Neural progenitor cell (in vitro differentiated cells): ENCODE results near the gene RABEPK.

Experiments
- EZH2 ChIP-seq: fragments of 200-600 bp; sonication (generic); IDR thresholded peaks from 2 replicates; pipeline ENCODE4 v1.6.1; 2017; ENCODE audit warnings: antibody characterized with exemption, mild to moderate bottlenecking, moderate library complexity
- EZH2phosphoT487 ChIP-seq: fragments of 200-600 bp; sonication (generic); IDR thresholded peaks from 2 replicates; pipeline ENCODE4 v1.6.1; 2017; ENCODE audit warnings: antibody characterized with exemption
- TF ChIP-seq, protein P1 (sequence below): fragments of 200-600 bp; sonication (generic); IDR thresholded peaks from 2 replicates; pipeline ENCODE4 v1.5.1; 2017; ENCODE audit warnings: antibody characterized with exemption, mild to moderate bottlenecking

DNA sequence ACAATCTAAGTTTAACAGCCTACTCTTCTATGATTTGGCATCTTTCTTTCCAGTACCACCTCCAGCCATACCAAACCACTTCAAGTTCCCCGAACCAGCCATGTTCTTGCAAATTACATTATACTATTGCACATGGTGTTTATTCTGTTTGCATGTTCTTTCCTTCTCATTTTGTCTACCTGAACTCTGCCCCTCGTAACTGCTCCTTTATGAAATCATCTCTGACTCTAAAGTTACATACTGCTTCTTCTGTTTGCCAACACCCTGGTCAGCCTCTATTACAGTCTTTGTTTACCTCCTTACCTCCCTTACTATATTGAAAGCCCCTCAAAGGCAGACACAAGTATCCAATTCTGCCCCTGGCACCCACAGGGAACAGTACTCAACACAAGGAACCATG is 16.8 kb upstream of the RABEPK start:
- TF ChIP-seq, protein P1, sequence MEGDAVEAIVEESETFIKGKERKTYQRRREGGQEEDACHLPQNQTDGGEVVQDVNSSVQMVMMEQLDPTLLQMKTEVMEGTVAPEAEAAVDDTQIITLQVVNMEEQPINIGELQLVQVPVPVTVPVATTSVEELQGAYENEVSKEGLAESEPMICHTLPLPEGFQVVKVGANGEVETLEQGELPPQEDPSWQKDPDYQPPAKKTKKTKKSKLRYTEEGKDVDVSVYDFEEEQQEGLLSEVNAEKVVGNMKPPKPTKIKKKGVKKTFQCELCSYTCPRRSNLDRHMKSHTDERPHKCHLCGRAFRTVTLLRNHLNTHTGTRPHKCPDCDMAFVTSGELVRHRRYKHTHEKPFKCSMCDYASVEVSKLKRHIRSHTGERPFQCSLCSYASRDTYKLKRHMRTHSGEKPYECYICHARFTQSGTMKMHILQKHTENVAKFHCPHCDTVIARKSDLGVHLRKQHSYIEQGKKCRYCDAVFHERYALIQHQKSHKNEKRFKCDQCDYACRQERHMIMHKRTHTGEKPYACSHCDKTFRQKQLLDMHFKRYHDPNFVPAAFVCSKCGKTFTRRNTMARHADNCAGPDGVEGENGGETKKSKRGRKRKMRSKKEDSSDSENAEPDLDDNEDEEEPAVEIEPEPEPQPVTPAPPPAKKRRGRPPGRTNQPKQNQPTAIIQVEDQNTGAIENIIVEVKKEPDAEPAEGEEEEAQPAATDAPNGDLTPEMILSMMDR = no peak
- TF ChIP-seq EZH2phosphoT487 (no peak), EZH2 (no peak)
